ENCODE data around the gene CST6. TPM values are rescaled to one million over a fixed set of nuclear protein-coding genes. Genes with fewer than 3 reads are reported as not detected.

Gene CST6
- total and polyA plus RNA-seq, 2 of the 13 experiments (the other 11 are each of a cell fraction or from before 2014, with no cell fraction given): not detected

DNA sequence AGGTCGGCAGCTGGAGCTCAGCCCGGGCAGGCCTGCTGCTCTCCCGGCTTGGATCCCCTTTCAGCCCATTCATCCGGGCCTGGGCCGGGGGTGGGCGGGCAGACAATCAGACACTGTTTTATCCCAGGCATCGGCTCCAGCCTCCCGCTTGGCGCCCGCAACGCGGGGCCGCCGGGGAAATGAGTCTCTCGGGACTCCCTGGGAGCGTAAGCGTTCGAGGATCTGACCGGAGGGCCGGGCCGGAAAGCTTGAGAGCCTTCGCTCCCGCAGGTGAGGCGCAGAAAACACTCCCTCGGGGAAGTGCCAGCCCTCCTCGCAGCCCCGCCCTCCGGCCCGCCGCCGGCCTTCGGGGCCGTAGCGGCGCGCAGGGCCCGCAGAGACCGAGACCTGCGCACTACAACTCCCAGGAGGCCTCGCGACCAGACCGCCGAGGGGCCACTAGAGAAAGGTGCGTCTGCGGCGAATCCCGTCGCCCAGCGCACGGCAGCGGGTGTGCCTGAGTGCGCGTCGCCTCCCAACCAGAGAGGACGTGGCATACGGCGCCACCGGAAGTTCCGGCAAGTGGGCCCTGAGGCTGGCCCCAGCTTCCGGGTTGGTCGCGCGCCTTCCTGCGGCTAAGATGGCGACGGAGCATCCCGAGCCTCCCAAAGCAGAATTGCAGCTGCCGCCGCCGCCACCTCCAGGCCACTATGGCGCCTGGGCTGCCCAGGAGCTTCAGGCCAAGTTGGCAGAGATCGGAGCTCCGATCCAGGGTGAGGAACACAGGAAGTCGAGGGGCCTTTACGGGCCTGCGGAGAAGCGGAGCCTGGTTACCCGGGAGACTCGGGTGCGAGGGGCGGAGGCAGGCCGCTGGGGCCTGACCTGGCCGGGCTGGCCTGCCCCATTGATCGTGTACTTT lies 40.2 kb downstream of the CST6 start, which contains the start of gene SF3B2 (continued):
- peak; percentile 93 for TF ChIP-seq ZNF230 (CRISPR knock-in tag; IDR thresholded peaks at IDR 0.05)
- no peak for TF ChIP-seq SYNCRIP (IDR thresholded peaks at IDR 0.05; ENCODE audit: insufficient read depth, low read depth, low read length)
- peak; percentile 75 for TF ChIP-seq FOXC1 (CRISPR knock-in tag; IDR thresholded peaks at IDR 0.05; ENCODE audit: borderline replicate concordance)
- peak; percentile 70; the same call in 1 of the 2 replicates for TF ChIP-seq ZMYM4 (CRISPR knock-in tag; IDR thresholded peaks at IDR 0.05)
- TF ChIP-seq PRDM10 (CRISPR knock-in tag; IDR thresholded peaks at IDR 0.05; ENCODE audit: low read depth): peak; percentile 64; the same call in 1 of the 2 replicates
- peak; percentile 68 for TF ChIP-seq ZMAT3 (CRISPR knock-in tag; conservative IDR thresholded peaks at IDR 0.05)
- TF ChIP-seq TAF15 (IDR thresholded peaks at IDR 0.05; ENCODE audit: low read depth, low read length, poor library complexity, severe bottlenecking): peak; percentile 84
- peak; percentile 78 for TF ChIP-seq ZSCAN29 (CRISPR knock-in tag; conservative IDR thresholded peaks at IDR 0.05)
- no peak for TF ChIP-seq TBP (CRISPR knock-in tag; IDR thresholded peaks at IDR 0.05)
- TF ChIP-seq, protein P1, sequence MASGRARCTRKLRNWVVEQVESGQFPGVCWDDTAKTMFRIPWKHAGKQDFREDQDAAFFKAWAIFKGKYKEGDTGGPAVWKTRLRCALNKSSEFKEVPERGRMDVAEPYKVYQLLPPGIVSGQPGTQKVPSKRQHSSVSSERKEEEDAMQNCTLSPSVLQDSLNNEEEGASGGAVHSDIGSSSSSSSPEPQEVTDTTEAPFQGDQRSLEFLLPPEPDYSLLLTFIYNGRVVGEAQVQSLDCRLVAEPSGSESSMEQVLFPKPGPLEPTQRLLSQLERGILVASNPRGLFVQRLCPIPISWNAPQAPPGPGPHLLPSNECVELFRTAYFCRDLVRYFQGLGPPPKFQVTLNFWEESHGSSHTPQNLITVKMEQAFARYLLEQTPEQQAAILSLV (CRISPR knock-in tag; IDR thresholded peaks at IDR 0.05; ENCODE audit: borderline replicate concordance): peak; percentile 54; the same call in 1 of the 2 replicates
- TF ChIP-seq ZNF605 (CRISPR knock-in tag; IDR thresholded peaks at IDR 0.05): peak; percentile 97
- peak; percentile 90 for TF ChIP-seq CSRNP1 (CRISPR knock-in tag; IDR thresholded peaks at IDR 0.05)
- TF ChIP-seq SETDB1 (CRISPR knock-in tag; IDR thresholded peaks at IDR 0.05; ENCODE audit: borderline replicate concordance): no peak
- TF ChIP-seq CBX1 (IDR thresholded peaks at IDR 0.05; ENCODE audit: low read depth): no peak
- no peak for TF ChIP-seq FOSL1 (CRISPR knock-in tag; IDR thresholded peaks at IDR 0.05; ENCODE audit: borderline replicate concordance)
- no peak for TF ChIP-seq KAT2B (IDR thresholded peaks at IDR 0.05; ENCODE audit: borderline replicate concordance, low read depth, low read length)
- peak; percentile 82 for TF ChIP-seq ZBTB39 (CRISPR knock-in tag; IDR thresholded peaks at IDR 0.05)
- TF ChIP-seq PAX8 (CRISPR knock-in tag; IDR thresholded peaks at IDR 0.05; ENCODE audit: borderline replicate concordance): no peak
- TF ChIP-seq TRIM24 (CRISPR knock-in tag; IDR thresholded peaks at IDR 0.05): no peak
- TF ChIP-seq AGO2 (optimal IDR thresholded peaks at IDR 0.05; ENCODE audit: low read depth, low read length): peak; percentile 78

All from HepG2 (cell line).